Measurements from ENCODE around the gene MICU1. TPM values are rescaled to one million over a fixed set of nuclear protein-coding genes. Genes with fewer than 3 reads are reported as not detected.

Gene MICU1
- total RNA-seq, 1 experiment from 2014 or later = 36.0 TPM

GRCh38 chr10:72364239-72364777, 261.6 kb downstream of the MICU1 start (continued):
- TF ChIP-seq TEAD1 (CRISPR knock-in tag; IDR thresholded peaks at IDR 0.05) = peak; percentile 34; the same call in 1 of the 2 replicates
- no peak for TF ChIP-seq AR (CRISPR knock-in tag; IDR thresholded peaks at IDR 0.05)
- TF ChIP-seq ZNF219 (CRISPR knock-in tag; IDR thresholded peaks at IDR 0.05; ENCODE audit: borderline replicate concordance) = no peak
- TF ChIP-seq ATF1 (CRISPR knock-in tag; IDR thresholded peaks at IDR 0.05) = no peak
- no peak for TF ChIP-seq NFE2L1 (CRISPR knock-in tag; IDR thresholded peaks at IDR 0.05)
- TF ChIP-seq ZNF396 (CRISPR knock-in tag; IDR thresholded peaks at IDR 0.05; ENCODE audit: borderline replicate concordance) = no peak
- TF ChIP-seq NR1H2 (CRISPR knock-in tag; IDR thresholded peaks at IDR 0.05) = no peak
- TF ChIP-seq ATF6 (CRISPR knock-in tag; IDR thresholded peaks at IDR 0.05) = no peak
- TF ChIP-seq ZNF232 (CRISPR knock-in tag; IDR thresholded peaks at IDR 0.05) = no peak
- TF ChIP-seq ZNF423 (CRISPR knock-in tag; IDR thresholded peaks at IDR 0.05) = no peak
- TF ChIP-seq GRHL2 (CRISPR knock-in tag; IDR thresholded peaks at IDR 0.05; ENCODE audit: insufficient replicate concordance, severe bottlenecking) = no peak
- TF ChIP-seq ESRRA (CRISPR knock-in tag; IDR thresholded peaks at IDR 0.05; ENCODE audit: borderline replicate concordance) = no peak
- TF ChIP-seq MAX (CRISPR knock-in tag; IDR thresholded peaks at IDR 0.05) = no peak
- no peak for TF ChIP-seq USF2 (CRISPR knock-in tag; IDR thresholded peaks at IDR 0.05)
- no peak for TF ChIP-seq ARID4B (CRISPR knock-in tag; IDR thresholded peaks at IDR 0.05; ENCODE audit: borderline replicate concordance)
- no peak for TF ChIP-seq FOXP4 (CRISPR knock-in tag; IDR thresholded peaks at IDR 0.05)
- no peak for TF ChIP-seq NR3C1 (CRISPR knock-in tag; conservative IDR thresholded peaks at IDR 0.05; ENCODE audit: low read depth)
- no peak for TF ChIP-seq FOXP1 (CRISPR knock-in tag; IDR thresholded peaks at IDR 0.05; ENCODE audit: borderline replicate concordance)
- no peak for TF ChIP-seq GABPB1 (CRISPR knock-in tag; IDR thresholded peaks at IDR 0.05)
- no peak for TF ChIP-seq TEAD4 (CRISPR knock-in tag; IDR thresholded peaks at IDR 0.05)
- TF ChIP-seq NFYB (CRISPR knock-in tag; conservative IDR thresholded peaks at IDR 0.05; ENCODE audit: low read depth) = no peak
- TF ChIP-seq CBFB (CRISPR knock-in tag; IDR thresholded peaks at IDR 0.05; ENCODE audit: low read depth) = no peak
- TF ChIP-seq ZNF121 (CRISPR knock-in tag; IDR thresholded peaks at IDR 0.05) = 0 out of 2 replicates have a peak, but pooled peaks have one; percentile 2
- no peak for TF ChIP-seq HMGA2 (CRISPR knock-in tag; IDR thresholded peaks at IDR 0.05)
- TF ChIP-seq OVOL2 (CRISPR knock-in tag; IDR thresholded peaks at IDR 0.05; ENCODE audit: borderline replicate concordance) = no peak
- TF ChIP-seq ZNF281 (CRISPR knock-in tag; IDR thresholded peaks at IDR 0.05) = no peak
